A549 (cell line): ENCODE measurements around the gene KCNA5. TPM values are rescaled to one million over a fixed set of nuclear protein-coding genes. Genes with fewer than 3 reads are reported as not detected.

Source experiments
- ATAC-seq, 2 experiments: fragments of 200-7000 bp in 1 of 2; fragments of >200 bp in 1 of 2; cut with Nextera tagmentation in 1 of 2; cut with Tn5 transposase in 1 of 2; 3 replicates each; pipeline versions ENCODE4 v1.8.0 to v1.9.1; 2018 to 2020; ENCODE audit warnings: mild to moderate bottlenecking in 1 of 2, moderate library complexity in 1 of 2
- CTCF ChIA-PET: fragments of 300-600 bp; sonication (Branson Sonifier 250); formaldehyde crosslinking; extraction: SDS; loops from one replicate; lab custom pipeline; 2021; ENCODE audit warnings: antibody characterized with exemption, inconsistent platforms; lab: Yijun Ruan, JAX
- POLR2A ChIA-PET: fragments of 350-600 bp; formaldehyde crosslinking; extraction: SDS; loops from one replicate; lab custom pipeline; 2021; ENCODE audit warnings: antibody characterized with exemption, inconsistent platforms; lab: Yijun Ruan, JAX
- DNase-seq, 2 experiments: peaks; one replicate each; pipeline versions ENCODE4 v3.0.0 to v3.0.0-alpha.2; 2011 to 2016; ENCODE audit warnings: low read depth in 1 of 2, low spot score in 1 of 2
- FAIRE-seq: peaks from 2 replicates; lab custom pipeline; 2011; peaks lifted over from hg19 to GRCh38; lab: Jason Lieb, UNC
- H3K27ac ChIP-seq, 2 experiments: fragments of >200 bp; sonication (Bioruptor Twin); formaldehyde crosslinking; 3 replicates each; pipeline ENCODE4 v1.5.1; 2016 to 2017
- H3K4me1 ChIP-seq: fragments of >200 bp; sonication (Bioruptor Twin); formaldehyde crosslinking; 3 replicates; pipeline ENCODE4 v1.6.1; 2016
- H3K4me2 ChIP-seq: fragments of >200 bp; sonication (Bioruptor Twin); formaldehyde crosslinking; 3 replicates; pipeline ENCODE4 v1.6.1; 2016
- H3K4me3 ChIP-seq: fragments of >200 bp; sonication (Bioruptor Twin); formaldehyde crosslinking; 3 replicates; pipeline ENCODE4 v1.5.1; 2016
- H3K9me3 ChIP-seq: fragments of >200 bp; sonication (Bioruptor Twin); formaldehyde crosslinking; 3 replicates; pipeline ENCODE4 v1.6.1; 2016
- BHLHE40 ChIP-seq: IDR thresholded peaks from 2 replicates; pipeline ENCODE4 v1.6.1; 2012; ENCODE audit warnings: low read depth, low read length, inconsistent platforms
- CBX2 ChIP-seq: fragments of 200-600 bp; sonication (generic); IDR thresholded peaks from 2 replicates; pipeline ENCODE4 v1.6.1; 2016; ENCODE audit warnings: low read depth, mild to moderate bottlenecking, borderline replicate concordance
- CEBPB ChIP-seq, 2 experiments: fragments of >200 bp in 1 of 2; sonication (Bioruptor Twin) in 1 of 2; formaldehyde crosslinking in 1 of 2; IDR thresholded peaks; 2 replicates each; pipeline ENCODE4 v1.6.1; 2012 to 2016
- EHF ChIP-seq: fragments of 250-450 bp; sonication (Bioruptor Pico); IDR thresholded peaks from 2 replicates; pipeline ENCODE4 v1.5.0; 2020; ENCODE audit warnings: mild to moderate bottlenecking
- EHMT2 ChIP-seq: fragments of 200-600 bp; sonication (generic); IDR thresholded peaks from 2 replicates; pipeline ENCODE4 v1.6.1; 2016; ENCODE audit warnings: antibody characterized with exemption, low read depth, mild to moderate bottlenecking, moderate library complexity
- FOSB ChIP-seq: fragments of 250-450 bp; sonication (Bioruptor Pico); IDR thresholded peaks from 2 replicates; pipeline ENCODE4 v1.5.0; 2020; ENCODE audit warnings: mild to moderate bottlenecking, moderate library complexity
- FOSL2 ChIP-seq, 2 experiments: fragments of 450-650 bp in 1 of 2; fragments of >200 bp in 1 of 2; sonication (Bioruptor Twin) in 1 of 2; formaldehyde crosslinking; IDR thresholded peaks; 2 replicates each; pipeline versions ENCODE4 v1.5.0 to v1.6.1; 2016 to 2020; ENCODE audit warnings: mild to moderate bottlenecking in 1 of 2, moderate library complexity in 1 of 2
- GATA3 ChIP-seq: IDR thresholded peaks from 2 replicates; pipeline ENCODE4 v1.6.1; 2012; ENCODE audit warnings: borderline replicate concordance
- HEYL ChIP-seq: fragments of 250-450 bp; sonication (Bioruptor Pico); IDR thresholded peaks from 2 replicates; pipeline ENCODE4 v1.8.0; 2021; ENCODE audit warnings: mild to moderate bottlenecking, moderate library complexity
- HOXB5 ChIP-seq: fragments of 250-450 bp; sonication (Bioruptor Pico); IDR thresholded peaks from 2 replicates; pipeline ENCODE4 v1.5.0; 2020; ENCODE audit warnings: mild to moderate bottlenecking, moderate library complexity
- JUN ChIP-seq, 2 experiments: fragments of >200 bp; sonication (Bioruptor Twin); formaldehyde crosslinking; IDR thresholded peaks; 2 replicates in 1 of 2; 3 replicates in 1 of 2; pipeline ENCODE4 v1.6.1; 2016 to 2017
- JUNB ChIP-seq: fragments of >200 bp; sonication (Bioruptor Twin); formaldehyde crosslinking; IDR thresholded peaks from 2 replicates; pipeline ENCODE4 v1.6.1; 2016
- KDM1A ChIP-seq: fragments of 200-600 bp; sonication (generic); IDR thresholded peaks from 2 replicates; pipeline ENCODE4 v1.6.1; 2016; ENCODE audit warnings: low read depth, mild to moderate bottlenecking
- KDM5A ChIP-seq: fragments of 200-600 bp; sonication (generic); IDR thresholded peaks from 2 replicates; pipeline ENCODE4 v1.6.1; 2016; ENCODE audit warnings: antibody characterized with exemption, mild to moderate bottlenecking
- MAFK ChIP-seq: fragments of 450-650 bp; IDR thresholded peaks from 2 replicates; pipeline ENCODE4 v1.6.1; 2014; ENCODE audit not compliant: partially characterized antibody
- MYC ChIP-seq: IDR thresholded peaks from 2 replicates; pipeline ENCODE4 v1.6.1; 2012; ENCODE audit warnings: mild to moderate bottlenecking, inconsistent platforms, low read length, improper control_type of control experiment, borderline replicate concordance
- NFE2L2 ChIP-seq: fragments of 150-350 bp; conservative IDR thresholded peaks from 2 replicates; pipeline ENCODE4 v1.6.1; 2014; ENCODE audit warnings: low read length
- NPAS2 ChIP-seq: fragments of 250-450 bp; sonication (Bioruptor Pico); IDR thresholded peaks from 2 replicates; pipeline ENCODE4 v1.8.0; 2022; ENCODE audit warnings: mild to moderate bottlenecking, moderate library complexity, borderline replicate concordance
- RARB ChIP-seq: fragments of 250-450 bp; sonication (Bioruptor Pico); IDR thresholded peaks from 2 replicates; pipeline ENCODE4 v1.8.0; 2021; ENCODE audit warnings: mild to moderate bottlenecking, moderate library complexity
- RCOR1 ChIP-seq: fragments of 150-350 bp; IDR thresholded peaks from 2 replicates; pipeline ENCODE4 v1.6.1; 2014; ENCODE audit warnings: antibody characterized with exemption, low read length, low read depth
- RFX5 ChIP-seq: fragments of 450-650 bp; IDR thresholded peaks from 2 replicates; pipeline ENCODE4 v1.7.1; 2014; ENCODE audit warnings: antibody characterized with exemption, mild to moderate bottlenecking, moderate library complexity
- RNF2 ChIP-seq: fragments of 200-600 bp; sonication (generic); IDR thresholded peaks from 2 replicates; pipeline ENCODE4 v1.6.1; 2016; ENCODE audit warnings: low read depth, mild to moderate bottlenecking, antibody characterized with exemption, moderate library complexity, borderline replicate concordance
- SMC3 ChIP-seq: fragments of >200 bp; sonication (Bioruptor Twin); formaldehyde crosslinking; IDR thresholded peaks from 3 replicates; pipeline ENCODE4 v1.6.1; 2018; ENCODE audit warnings: inconsistent platforms
- TFCP2L1 ChIP-seq: fragments of 250-450 bp; sonication (Bioruptor Pico); IDR thresholded peaks from 2 replicates; pipeline ENCODE4 v1.5.0; 2021; ENCODE audit warnings: mild to moderate bottlenecking
- TP53 ChIP-seq: fragments of 250-450 bp; sonication (Bioruptor Pico); IDR thresholded peaks from 2 replicates; pipeline ENCODE4 v1.5.0; 2021; ENCODE audit warnings: mild to moderate bottlenecking, moderate library complexity
- ZSCAN20 ChIP-seq: fragments of 250-450 bp; sonication (Bioruptor Pico); IDR thresholded peaks from 2 replicates; pipeline ENCODE4 v1.8.0; 2022; ENCODE audit warnings: mild to moderate bottlenecking, moderate library complexity
- WGBS: methylation state at CpG from one replicate; pipeline ENCODE4 v1.1.6; 2017; ENCODE audit errors: missing lambda C conversion rate; 5-methylcytosine and 5-hydroxymethylcytosine counted together
- polyA plus RNA-seq, 4 experiments: library from polyadenylated mRNA; depleted of rRNA in 3 of 4; stranded (reverse); fragments of >200 nt; fragmentation: RNase III in 1 of 4; extraction: RNeasy Plus Mini Kit Qiagen cat#74134 plus additional on column Dnase treatment in 1 of 4; gene quantifications; 2 replicates in 3 of 4; 3 replicates in 1 of 4; pipeline ENCODE4 v1.2.3, GENCODE V29; 2011 to 2017
- TF ChIP-seq, protein P1 (sequence below): fragments of >200 bp; sonication (Bioruptor Twin); formaldehyde crosslinking; IDR thresholded peaks from 3 replicates; pipeline ENCODE4 v1.5.1; 2016
- TF ChIP-seq, protein P2 (sequence below): fragments of >200 bp; sonication (Bioruptor Twin); formaldehyde crosslinking; IDR thresholded peaks from 3 replicates; pipeline ENCODE4 v1.6.1; 2016
- TF ChIP-seq, protein P3 (sequence below): IDR thresholded peaks from 2 replicates; pipeline ENCODE4 v1.6.1; 2012
- TF ChIP-seq, protein P4 (sequence below): IDR thresholded peaks from 2 replicates; pipeline ENCODE4 v1.6.1; 2012

Gene KCNA5
- polyA plus RNA-seq, 2 of the 4 experiments (the other 2 are of a cell fraction) = not detected

DNA sequence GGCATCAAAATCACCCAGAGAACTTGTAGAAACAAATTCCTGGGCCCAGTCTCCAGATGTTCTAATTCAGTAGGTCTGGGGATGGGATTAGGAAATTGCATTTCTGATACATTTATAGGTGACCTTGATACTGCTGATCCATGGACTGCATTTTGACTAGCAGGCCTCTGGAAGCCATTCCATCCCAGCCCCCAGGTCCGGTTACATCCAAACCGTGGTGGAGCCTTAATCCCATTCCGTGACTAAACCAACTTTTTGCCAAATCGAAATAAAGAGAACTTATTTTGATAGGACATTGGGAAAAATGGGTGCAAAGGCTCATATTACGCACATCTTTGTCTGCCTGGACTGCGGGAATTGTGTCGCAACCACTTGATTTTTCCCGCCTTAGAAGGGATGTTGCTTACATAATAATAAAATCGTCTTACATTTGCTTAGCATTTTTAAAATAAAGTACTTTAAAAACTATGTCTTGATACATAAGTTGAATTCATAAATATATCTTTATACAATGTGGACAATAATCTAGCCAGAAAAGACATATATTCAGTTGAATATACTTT is 5.8 kb upstream of the KCNA5 start:
- FAIRE-seq (no peak), DNase-seq (no peak), ATAC-seq (no peak)
- POLR2A ChIA-PET = no interaction called here
- no peak overlapping the region for H3K4me3 ChIP-seq
- TF ChIP-seq CEBPB (IDR thresholded peaks at IDR 0.05) (peak in 1 of 2 experiments; percentile 24; a peak in 1 of 4 replicates), EHF (CRISPR knock-in tag) (no peak)
- no peak overlapping the region for H3K4me2 ChIP-seq
- no peaks in the 10 kb centered on the region for H3K9me3 ChIP-seq
- CTCF ChIA-PET = interaction anchor here (1.3 to 1.5 kb wide), 2 partner anchors 13 to 15 kb away, joined by 3 to 4 read pairs; no protein-coding TSS in a partner anchor
- no peak overlapping the region for H3K27ac ChIP-seq
- WGBS = 31% methylated on average over 9 of the region's 9 CpGs
- no peaks in the 10 kb centered on the region for H3K4me1 ChIP-seq

DNA sequence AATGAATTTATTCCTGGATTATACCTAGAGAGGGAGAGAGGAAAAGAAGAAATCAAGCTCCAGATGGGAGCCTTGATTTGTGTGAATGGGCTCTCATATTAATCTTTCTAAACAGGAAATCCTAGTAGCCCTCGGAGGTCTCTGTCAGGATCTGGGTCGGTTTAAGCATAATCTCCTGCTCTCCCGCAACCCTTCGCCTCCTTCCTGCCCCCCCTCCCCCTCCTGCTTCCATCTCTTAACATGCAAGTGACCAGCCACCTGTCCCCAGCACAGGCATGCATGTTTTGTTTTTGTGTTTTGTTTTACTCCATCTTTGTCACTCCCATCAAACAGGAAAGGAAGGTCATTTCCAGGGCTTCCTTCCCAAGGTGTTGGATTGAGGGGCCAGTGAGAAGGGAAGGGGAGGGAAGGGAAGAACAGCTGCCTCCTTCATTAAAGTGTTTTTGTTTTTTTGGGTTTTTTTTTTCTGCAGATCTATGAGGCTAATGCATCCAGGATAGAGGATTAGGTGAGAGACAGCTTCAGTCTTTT is 4.8 kb upstream of the KCNA5 start:
- CTCF ChIA-PET = no interaction called here
- Histone ChIP-seq H3K9me3 (no peaks in the 10 kb centered on the region), H3K4me1 (no peaks in the 10 kb centered on the region), H3K4me2 (no peak overlapping the region), H3K4me3 (no peak overlapping the region), H3K27ac (no peak overlapping the region)
- ATAC-seq = no peak
- TF ChIP-seq MAFK = no peak
- no peak for TF ChIP-seq NFE2L2
- TF ChIP-seq RCOR1 = no peak
- TF ChIP-seq EHMT2 = no peak
- TF ChIP-seq, protein P1, sequence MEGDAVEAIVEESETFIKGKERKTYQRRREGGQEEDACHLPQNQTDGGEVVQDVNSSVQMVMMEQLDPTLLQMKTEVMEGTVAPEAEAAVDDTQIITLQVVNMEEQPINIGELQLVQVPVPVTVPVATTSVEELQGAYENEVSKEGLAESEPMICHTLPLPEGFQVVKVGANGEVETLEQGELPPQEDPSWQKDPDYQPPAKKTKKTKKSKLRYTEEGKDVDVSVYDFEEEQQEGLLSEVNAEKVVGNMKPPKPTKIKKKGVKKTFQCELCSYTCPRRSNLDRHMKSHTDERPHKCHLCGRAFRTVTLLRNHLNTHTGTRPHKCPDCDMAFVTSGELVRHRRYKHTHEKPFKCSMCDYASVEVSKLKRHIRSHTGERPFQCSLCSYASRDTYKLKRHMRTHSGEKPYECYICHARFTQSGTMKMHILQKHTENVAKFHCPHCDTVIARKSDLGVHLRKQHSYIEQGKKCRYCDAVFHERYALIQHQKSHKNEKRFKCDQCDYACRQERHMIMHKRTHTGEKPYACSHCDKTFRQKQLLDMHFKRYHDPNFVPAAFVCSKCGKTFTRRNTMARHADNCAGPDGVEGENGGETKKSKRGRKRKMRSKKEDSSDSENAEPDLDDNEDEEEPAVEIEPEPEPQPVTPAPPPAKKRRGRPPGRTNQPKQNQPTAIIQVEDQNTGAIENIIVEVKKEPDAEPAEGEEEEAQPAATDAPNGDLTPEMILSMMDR = no peak
- TF ChIP-seq CBX2 = no peak
- no peak for TF ChIP-seq BHLHE40
- no peak for TF ChIP-seq RARB (CRISPR knock-in tag)
- TF ChIP-seq JUN (IDR thresholded peaks at IDR 0.05) = no peak
- no peak for TF ChIP-seq GATA3
- no peak for TF ChIP-seq HOXB5
- no peak for TF ChIP-seq JUNB
- TF ChIP-seq KDM5A = no peak
- no peak for TF ChIP-seq RNF2
- whole genome bisulfite sequencing = 5% methylated on average over 4 of the region's 4 CpGs
- DNase-seq = no peak
- no peak for FAIRE-seq
- POLR2A ChIA-PET = no interaction called here

DNA sequence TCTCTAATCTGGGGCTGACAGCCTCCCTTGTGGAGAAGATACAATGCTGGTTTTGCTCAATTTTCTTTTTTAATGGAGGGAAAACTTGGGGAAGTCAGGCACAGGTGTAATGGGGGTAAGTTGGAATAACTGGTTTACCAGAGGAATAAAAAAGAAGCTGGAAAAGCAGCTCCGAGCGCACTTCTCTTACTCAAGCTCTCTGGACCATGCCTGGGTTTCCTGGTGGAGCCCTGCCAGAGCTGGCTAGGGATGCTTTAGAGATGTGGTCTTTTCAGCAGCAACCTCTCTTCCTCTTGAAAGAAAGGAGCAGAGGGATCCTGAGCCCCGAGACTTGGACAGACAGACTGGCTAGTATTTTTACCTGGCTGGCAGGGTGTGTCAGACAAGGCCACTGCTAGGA is 3.9 kb upstream of the KCNA5 start:
- WGBS = 0% methylated on average over 3 of the region's 3 CpGs
- FAIRE-seq = no peak
- TF ChIP-seq TFCP2L1 = no peak
- TF ChIP-seq, protein P2, sequence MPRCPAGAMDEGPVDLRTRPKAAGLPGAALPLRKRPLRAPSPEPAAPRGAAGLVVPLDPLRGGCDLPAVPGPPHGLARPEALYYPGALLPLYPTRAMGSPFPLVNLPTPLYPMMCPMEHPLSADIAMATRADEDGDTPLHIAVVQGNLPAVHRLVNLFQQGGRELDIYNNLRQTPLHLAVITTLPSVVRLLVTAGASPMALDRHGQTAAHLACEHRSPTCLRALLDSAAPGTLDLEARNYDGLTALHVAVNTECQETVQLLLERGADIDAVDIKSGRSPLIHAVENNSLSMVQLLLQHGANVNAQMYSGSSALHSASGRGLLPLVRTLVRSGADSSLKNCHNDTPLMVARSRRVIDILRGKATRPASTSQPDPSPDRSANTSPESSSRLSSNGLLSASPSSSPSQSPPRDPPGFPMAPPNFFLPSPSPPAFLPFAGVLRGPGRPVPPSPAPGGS = no peak
- no peak for TF ChIP-seq CBX2
- TF ChIP-seq MYC = no peak

DNA sequence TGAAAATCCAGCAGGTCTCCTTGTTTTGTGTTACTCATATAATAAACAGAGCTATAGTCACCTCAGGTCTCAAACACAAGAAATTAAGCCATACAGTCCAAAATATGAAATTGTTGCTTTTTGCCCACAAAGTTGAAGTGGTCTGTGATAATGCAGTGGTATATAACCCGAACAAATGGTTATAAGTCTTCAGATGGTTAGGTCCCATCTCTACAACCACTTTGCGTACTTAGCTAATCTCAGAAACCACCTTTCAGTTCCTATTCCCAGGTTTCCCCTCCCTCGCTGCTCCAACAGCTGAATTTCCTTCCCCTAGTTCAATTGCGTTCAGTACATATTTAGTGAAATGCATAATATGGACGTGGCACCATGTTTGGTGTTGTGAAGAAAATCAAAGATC is 3.3 kb upstream of the KCNA5 start:
- 1% methylated on average over 5 of the region's 5 CpGs for WGBS
- CTCF ChIA-PET = interaction anchor here (1.2 kb wide), 1 partner anchor 185 kb away, joined by 3 read pairs; no protein-coding TSS in a partner anchor
- H3K4me2 ChIP-seq = no peak overlapping the region
- FAIRE-seq (no peak), ATAC-seq (no peak), DNase-seq (no peak)
- no peaks in the 10 kb centered on the region for H3K9me3 ChIP-seq
- H3K4me1 ChIP-seq = no peaks in the 10 kb centered on the region
- no peak overlapping the region for H3K27ac ChIP-seq
- POLR2A ChIA-PET = no interaction called here
- no peak overlapping the region for H3K4me3 ChIP-seq
- TF ChIP-seq FOSB (CRISPR knock-in tag) (no peak), NPAS2 (CRISPR knock-in tag) (no peak), EHF (CRISPR knock-in tag) (no peak), JUNB (no peak), CBX2 (no peak), KDM1A (no peak), ZSCAN20 (CRISPR knock-in tag) (no peak), HEYL (CRISPR knock-in tag) (no peak), RFX5 (no peak), TP53 (no peak), FOSL2 (IDR thresholded peaks at IDR 0.05) (no peak), FOSL2 (CRISPR knock-in tag; IDR thresholded peaks at IDR 0.05) (no peak), SMC3 (no peak)
- TF ChIP-seq, protein P3, sequence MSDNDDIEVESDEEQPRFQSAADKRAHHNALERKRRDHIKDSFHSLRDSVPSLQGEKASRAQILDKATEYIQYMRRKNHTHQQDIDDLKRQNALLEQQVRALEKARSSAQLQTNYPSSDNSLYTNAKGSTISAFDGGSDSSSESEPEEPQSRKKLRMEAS = no peak
- TF ChIP-seq, protein P4, sequence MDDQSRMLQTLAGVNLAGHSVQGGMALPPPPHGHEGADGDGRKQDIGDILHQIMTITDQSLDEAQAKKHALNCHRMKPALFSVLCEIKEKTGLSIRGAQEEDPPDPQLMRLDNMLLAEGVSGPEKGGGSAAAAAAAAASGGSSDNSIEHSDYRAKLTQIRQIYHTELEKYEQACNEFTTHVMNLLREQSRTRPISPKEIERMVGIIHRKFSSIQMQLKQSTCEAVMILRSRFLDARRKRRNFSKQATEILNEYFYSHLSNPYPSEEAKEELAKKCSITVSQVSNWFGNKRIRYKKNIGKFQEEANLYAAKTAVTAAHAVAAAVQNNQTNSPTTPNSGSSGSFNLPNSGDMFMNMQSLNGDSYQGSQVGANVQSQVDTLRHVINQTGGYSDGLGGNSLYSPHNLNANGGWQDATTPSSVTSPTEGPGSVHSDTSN = no peak

More for the DNA sequence above, 3.9 kb upstream of the KCNA5 start:
- H3K4me2 ChIP-seq = no peak overlapping the region
- no peak for DNase-seq
- ChIA-PET CTCF (no interaction called here), POLR2A (no interaction called here)
- H3K27ac ChIP-seq = no peak overlapping the region
- no peak for ATAC-seq
- H3K4me1 ChIP-seq = no peaks in the 10 kb centered on the region
- H3K4me3 ChIP-seq = no peak overlapping the region
- H3K9me3 ChIP-seq = no peaks in the 10 kb centered on the region
